ENCODE data around the gene CAPN5. TPM values are rescaled to one million over a fixed set of nuclear protein-coding genes. Genes with fewer than 3 reads are reported as not detected.
A peak's percentile ranks its signal among the peaks of the same experiment; 100 is the strongest.

Gene CAPN5
- total RNA-seq, 1 donor from 2014 or later: 7.2 TPM

GRCh38 chr11:77138106-77138649 lies 71.4 kb downstream of the CAPN5 start:
- H3K9me3 ChIP-seq: no peaks in the 10 kb centered on the region
- H3K27ac ChIP-seq: no peak overlapping the region
- DNase-seq: no peak
- H3K27me3 ChIP-seq (ENCODE audit: low read depth): peaks cover 22% of the 10 kb centered on the region
- intact Hi-C loops (cut with DNase I): no loop called here
- H3K4me3 ChIP-seq: no peak overlapping the region
- H3K36me3 ChIP-seq: no peaks in the 10 kb centered on the region
- TF ChIP-seq CTCF (IDR thresholded peaks at IDR 0.05): no peak
- ATAC-seq: no peak
- no peaks in the 10 kb centered on the region for H3K4me1 ChIP-seq

- DNase-seq (no peak), ATAC-seq (no peak)
- H3K27me3 ChIP-seq (ENCODE audit: low read depth): peaks cover 22% of the 10 kb centered on the region
- TF ChIP-seq CTCF (IDR thresholded peaks at IDR 0.05): no peak
- intact Hi-C loops (cut with DNase I): no loop called here
- H3K27ac ChIP-seq: no peak overlapping the region
- no peak overlapping the region for H3K4me3 ChIP-seq
- no peaks in the 10 kb centered on the region for H3K36me3 ChIP-seq
- H3K9me3 ChIP-seq: no peaks in the 10 kb centered on the region
- no peaks in the 10 kb centered on the region for H3K4me1 ChIP-seq
Measured at GRCh38 chr11:77139201-77139600, 72.4 kb downstream of the CAPN5 start.

GRCh38 chr11:77140231-77140851 lies 73.6 kb downstream of the CAPN5 start:
- Histone ChIP-seq H3K4me3 (no peak overlapping the region), H3K36me3 (no peaks in the 10 kb centered on the region), H3K9me3 (no peaks in the 10 kb centered on the region), H3K27ac (peak overlapping the region; percentile 11), H3K4me1 (no peaks in the 10 kb centered on the region), H3K27me3 (ENCODE audit: low read depth) (peaks cover 22% of the 10 kb centered on the region)
- peak; percentile 5 to 13 for ATAC-seq
- DNase-seq: peak; percentile 37
- TF ChIP-seq CTCF (IDR thresholded peaks at IDR 0.05): no peak
- intact Hi-C loops (cut with DNase I): no loop called here

GRCh38 chr11:77141034-77141433 lies 74.3 kb downstream of the CAPN5 start:
- TF ChIP-seq CTCF (IDR thresholded peaks at IDR 0.05): no peak
- peaks cover 22% of the 10 kb centered on the region for H3K27me3 ChIP-seq (ENCODE audit: low read depth)
- H3K27ac ChIP-seq: no peak overlapping the region
- H3K36me3 ChIP-seq: no peaks in the 10 kb centered on the region
- no peak overlapping the region for H3K4me3 ChIP-seq
- ATAC-seq (peak; percentile 71 to 87), DNase-seq (no peak)
- no peaks in the 10 kb centered on the region for H3K9me3 ChIP-seq
- intact Hi-C loops (cut with DNase I): no loop called here
- no peaks in the 10 kb centered on the region for H3K4me1 ChIP-seq

GRCh38 chr11:77141475-77141874 lies 74.7 kb downstream of the CAPN5 start:
- Histone ChIP-seq H3K4me1 (no peaks in the 10 kb centered on the region), H3K9me3 (no peaks in the 10 kb centered on the region), H3K27me3 (ENCODE audit: low read depth) (peaks cover 22% of the 10 kb centered on the region), H3K27ac (no peak overlapping the region), H3K36me3 (no peaks in the 10 kb centered on the region), H3K4me3 (no peak overlapping the region)
- ATAC-seq: no peak
- DNase-seq: no peak
- no peak for TF ChIP-seq CTCF (IDR thresholded peaks at IDR 0.05)
- intact Hi-C loops (cut with DNase I): no loop called here

All from lower lobe of right lung (tissue), 2 donors.